DLD1 (cell line): Measurements from ENCODE around the gene DOCK11.

Experiments
- in situ Hi-C: cut with HindIII; loops from 2 replicates; pipeline ENCODE4 v1.10.0; 2017; ENCODE audit warnings: low sequenced_read_pairs

Gene DOCK11

DNA sequence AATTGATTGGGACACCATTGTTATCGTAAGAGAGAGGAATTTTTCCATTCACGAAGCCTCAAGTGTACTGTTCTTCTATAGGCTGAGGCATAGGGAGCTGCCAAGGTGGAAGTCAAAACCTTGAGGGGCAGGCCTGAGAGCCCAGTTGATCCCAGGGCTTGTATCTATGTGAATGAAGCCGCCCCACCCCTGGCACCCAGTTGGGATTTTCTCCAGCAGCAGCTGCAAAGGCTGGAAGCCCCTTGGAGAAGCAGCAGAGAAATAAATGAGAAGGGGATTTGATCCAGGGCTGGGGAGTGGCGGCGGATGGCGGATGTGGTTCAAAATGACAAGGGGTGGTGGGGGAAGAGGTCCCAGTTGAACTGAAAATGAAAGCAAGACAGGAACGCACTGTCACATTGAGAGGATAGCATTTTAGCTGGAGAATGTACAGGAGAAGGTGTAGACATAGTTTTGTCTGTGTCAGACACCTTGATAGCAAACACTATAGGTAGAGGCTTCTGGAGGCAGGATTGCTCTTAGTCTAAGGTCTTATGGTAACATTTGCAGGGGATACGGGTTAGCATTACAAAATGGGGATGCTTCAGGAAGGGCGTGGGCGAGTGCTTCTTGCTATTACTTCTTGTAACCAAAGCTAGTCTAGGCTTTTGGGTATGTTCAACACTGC lies 32.6 kb downstream of the DOCK11 start:
- in situ Hi-C loops, result no loop called here

DNA sequence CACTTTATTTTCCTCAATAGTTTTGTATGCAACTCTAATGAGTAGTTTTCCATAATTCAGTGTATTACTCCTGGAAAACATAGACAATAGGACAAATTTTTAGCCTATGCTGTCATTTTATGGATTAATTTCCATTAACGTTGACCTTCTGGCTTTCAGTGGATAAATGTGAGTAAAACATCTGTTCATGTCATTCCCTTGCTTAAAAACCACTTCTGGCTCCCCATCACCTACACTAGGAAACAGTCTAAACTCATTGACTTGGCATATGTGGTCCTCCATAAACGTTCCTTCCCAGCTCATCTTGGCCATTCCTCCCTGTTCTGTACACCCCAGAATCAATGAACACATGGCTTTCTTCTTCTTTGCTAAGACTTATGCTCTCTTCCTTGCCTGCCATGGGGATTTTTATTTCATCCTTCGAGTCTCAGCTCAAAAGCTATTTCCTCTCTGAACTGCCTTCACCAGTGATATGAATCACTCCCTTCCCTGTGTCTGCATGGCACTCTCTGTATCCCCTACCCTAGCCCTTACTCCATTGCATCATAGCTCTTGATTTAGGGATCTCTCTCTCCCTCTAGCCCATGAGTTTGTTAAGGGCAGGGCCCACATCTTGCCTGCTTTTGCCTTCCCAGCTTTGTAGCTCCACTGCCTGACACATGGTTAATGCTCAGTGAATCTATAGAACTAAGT lies 34.8 kb downstream of the DOCK11 start:
- in situ Hi-C loops, result no loop called here

DNA sequence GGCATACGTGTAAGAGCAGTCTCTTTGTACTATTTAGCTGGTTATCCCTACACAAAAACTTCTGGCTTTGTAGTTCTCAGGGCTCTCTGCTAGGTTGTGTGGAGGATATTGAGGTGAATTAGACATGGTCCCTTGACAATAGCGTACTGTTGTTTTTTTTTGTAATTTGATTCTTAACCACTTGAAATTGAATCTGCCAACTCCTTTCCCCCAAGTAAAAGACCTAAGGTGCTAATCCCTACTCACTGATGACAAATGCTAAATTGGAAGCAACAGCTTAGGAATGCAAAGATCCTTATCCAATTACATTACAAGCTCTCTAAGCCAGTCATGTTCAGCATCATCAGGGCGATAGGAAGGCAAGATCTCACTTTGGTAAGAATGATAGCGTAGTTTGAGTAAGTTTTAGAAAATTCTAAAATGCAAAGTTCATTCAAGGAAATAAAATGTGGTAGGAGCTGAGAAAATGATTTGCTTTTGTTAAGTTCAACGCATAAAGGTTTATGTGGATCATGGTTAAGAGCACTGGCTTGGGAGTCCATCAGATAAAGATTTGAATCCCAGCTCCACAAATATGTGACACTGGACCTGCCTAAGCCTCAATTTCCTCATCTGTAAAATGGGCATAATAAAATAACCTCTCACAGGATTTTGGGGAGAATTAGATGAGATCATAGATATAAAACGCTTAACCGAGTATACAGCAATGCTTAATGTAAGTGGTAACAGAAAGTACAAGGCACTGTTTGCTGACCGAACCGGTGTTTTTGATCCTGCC lies 39.3 kb downstream of the DOCK11 start:
- in situ Hi-C loops, result no loop called here

DNA sequence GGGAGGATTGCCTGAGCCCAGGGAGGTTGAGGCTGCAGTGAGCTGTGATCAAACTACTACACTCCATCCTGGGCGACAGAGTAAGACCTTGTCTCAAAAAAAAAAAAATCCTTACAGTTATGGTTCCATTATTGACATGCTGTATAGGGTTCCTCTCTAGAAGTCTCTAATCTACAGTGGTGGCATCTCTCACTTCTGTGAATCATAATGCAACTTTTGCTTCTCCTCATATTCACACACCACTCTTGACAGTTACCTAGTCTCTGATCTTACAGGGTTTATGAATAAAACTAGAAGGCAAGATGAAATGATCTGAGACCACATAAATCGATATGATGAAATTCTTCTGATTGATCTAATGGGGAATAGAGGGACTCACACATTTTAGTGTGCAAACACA lies 40.6 kb downstream of the DOCK11 start:
- in situ Hi-C loops, result no loop called here

DNA sequence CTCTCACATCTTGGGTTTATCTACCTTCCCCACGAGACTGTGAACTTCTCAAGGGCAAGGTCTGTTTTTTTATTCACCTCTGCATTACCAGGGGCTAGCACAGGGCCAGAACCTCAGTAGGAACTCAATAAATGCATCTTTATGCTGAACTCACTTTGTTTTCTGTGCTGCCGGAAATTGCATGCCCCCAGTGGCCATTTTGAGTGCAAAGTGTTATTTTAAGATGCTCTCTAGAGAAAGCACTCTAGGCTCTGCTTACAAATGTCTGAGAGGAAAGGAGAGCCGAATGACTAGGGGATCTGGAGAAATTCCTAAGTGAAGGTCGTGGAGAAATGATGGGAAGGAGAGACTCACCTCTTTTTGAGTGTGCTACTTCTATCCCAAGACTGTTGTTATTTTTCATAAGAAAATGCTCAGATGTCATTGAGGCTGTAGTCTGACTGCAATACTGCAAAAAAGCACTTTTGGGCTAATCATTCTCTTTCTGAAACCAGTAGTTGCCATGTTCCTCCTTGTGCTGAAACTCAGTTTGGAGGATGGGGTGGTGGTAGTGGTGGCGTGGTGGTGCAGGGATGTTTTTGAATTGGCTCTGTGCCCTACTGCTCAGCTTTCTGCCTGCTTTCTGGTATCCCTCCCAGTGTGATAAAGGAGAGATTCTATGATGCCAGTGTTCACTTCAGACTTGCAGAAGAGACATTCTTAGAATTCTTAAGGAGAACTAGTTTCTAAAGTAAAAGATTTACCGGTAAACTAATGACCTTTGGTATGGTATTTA lies 41.3 kb downstream of the DOCK11 start:
- in situ Hi-C loops, result no loop called here

DNA sequence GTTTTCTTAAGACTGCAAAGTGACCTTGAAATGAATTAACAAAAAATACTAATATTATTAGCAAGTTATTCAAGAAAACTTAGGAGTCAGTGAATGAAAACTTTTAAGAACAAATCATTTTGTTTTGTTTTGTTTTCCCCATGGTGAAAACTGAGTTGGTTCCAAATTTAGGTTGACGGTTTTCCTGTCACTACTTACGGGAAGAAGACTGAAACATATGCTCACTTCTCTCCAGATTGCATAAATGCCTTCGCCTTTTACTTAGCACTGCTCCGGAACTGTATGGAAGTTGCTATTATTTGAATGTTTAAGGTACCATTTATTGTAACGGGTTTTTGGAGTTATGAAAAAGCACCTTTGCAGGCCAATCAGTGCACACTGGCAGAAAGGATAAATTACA lies 42.8 kb downstream of the DOCK11 start:
- in situ Hi-C loops, result no loop called here

DNA sequence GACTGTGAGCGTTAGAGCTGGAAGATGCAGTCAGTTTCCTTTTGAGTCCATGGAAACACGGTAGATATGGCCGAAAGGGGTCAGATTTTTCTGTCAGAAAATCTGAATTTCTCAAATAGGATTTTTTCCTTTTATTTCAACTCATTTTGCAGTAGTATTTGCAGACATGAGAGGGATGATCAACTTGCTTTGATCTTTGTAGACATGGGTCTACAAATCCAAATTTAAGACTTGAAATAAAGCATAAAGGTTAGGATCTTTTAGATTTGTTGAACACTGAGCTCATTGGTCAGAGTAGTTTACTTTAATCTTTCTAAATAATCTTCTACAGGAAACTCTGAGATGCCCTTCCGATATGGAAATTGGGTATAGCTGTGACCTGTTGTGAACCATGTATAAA lies 44.7 kb downstream of the DOCK11 start:
- in situ Hi-C loops, result no loop called here

DNA sequence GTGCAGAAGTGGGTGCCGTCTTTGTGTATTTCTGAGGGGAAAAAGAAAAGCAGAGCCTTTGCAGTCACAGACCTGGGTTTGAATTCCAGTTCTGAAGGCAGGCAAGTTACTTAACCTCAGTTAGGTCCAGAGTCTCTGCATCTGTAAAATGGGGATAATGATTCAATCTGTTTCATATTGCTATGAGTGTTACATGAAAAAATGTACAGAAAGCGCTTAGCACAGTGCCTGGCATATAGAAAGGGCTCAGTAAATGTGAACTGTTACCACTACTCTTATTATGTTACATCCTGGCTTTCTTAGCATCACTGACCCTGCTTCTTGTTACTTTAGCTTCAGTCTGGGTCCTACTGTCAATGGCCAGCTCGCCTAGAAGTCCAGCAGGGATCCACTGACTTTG lies 45.9 kb downstream of the DOCK11 start:
- in situ Hi-C loops, result no loop called here

DNA sequence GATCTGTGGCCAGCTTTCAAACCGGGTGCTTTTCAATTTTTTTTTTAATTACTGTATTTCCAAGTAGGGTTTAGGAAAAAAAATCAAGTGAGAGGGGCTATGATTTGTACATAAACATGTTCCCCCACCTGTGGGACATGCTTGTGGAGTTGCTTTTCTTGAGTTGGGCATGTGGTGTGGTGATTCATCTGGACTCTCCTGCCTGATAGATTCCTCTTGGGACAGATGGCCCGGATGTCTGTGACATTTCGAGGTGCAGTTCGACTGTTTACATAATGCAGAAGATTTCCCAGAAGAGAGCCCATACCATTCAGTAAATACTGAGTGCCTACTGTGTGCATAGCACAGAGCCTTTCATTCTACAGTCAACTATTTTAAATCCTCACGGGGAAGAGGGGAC lies 49.9 kb downstream of the DOCK11 start:
- in situ Hi-C loops, result no loop called here

DNA sequence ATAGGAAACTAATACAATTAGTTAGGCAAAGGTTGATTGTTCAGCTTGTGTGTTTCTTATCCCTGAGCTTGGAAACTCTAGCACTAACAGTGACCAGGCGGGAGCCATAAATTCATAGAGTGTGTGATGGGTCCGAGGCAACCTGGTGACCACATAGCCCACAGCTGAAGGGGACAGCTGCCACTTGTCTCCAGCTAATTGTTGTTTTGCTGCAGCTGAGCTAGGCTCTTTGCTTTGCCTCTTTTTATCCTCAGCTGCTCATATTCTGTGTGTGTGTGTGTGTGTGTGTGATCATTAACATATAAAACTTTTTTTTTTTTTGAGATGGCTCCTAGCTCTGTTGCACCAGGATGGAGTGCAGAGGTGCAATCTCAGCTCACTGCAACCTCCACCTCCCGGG lies 53.2 kb downstream of the DOCK11 start:
- in situ Hi-C loops, result no loop called here

DNA sequence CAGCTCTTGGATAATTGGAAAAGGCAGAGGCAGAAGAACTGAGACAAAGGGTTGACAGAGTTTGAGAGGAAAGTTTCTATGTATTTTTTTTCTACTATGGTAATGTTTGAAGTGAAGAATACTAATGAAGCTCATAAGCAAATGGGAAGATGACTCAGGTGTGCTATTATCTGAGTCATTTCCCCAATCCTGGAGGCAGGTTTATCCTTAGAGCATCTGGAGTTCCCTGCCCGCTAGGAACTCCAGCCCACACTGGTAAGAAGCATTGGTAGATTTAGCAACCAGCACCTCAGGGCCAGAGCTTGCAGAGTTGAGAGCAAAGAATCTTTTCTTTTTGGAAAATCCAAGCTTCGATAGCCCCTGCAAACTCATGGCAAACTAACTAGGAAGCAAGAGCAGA lies 55.2 kb downstream of the DOCK11 start:
- in situ Hi-C loops, result no loop called here

DNA sequence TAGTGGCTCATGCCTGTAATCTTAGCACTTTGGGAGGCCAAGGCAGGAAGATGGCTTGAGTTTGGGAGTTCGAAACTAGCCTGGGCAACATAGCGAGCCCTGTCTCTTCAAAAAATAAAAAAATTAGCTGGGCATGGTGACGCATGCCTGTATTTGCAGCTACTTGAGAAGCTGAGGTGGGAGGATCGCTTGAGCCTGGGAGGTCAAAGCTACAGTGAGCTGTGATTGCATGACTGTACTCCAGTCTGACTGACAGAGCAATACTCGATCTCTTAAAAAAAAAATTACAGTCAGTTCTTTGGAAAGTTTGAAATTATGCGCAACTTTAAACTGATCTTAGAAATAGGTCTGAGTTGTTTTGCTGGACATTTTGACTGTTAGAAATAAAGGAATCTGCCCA lies 55.8 kb downstream of the DOCK11 start:
- in situ Hi-C loops, result no loop called here

DNA sequence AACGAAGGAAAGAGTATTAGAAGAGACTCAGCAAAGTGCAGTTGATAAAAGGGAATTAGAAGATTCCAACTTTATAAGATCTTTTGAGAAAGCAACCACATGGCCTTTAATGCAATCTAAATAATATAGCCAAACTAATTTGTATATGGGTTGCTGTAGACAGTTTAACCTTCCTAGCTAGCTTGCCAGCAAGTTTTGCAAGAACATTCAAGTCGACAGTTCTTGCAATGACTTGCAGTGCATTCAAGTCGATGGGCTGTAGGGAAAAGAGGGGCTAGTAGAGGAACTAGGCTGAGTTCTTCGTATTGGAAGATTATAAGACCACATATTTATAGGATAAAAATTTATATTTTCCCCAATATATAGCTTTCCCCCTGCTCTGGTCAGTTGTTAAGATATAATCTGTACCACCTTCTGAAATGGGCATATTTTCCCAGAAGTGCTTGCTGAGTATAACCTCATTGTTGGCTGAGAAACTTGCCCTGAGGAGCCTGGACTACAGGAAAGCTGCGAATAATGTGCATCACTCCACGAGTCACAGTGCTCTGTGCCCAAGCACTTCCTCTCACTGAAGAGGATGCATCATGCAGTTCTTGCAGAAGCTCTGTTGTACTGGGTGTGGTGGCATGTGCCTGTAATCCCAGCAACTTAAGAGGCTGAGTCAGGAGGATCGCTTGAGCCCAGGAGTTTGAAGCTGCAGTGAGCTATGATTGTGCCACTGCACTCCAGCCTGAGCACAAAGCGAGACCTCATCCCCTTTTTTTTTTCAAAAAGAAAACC lies 56.7 kb downstream of the DOCK11 start:
- in situ Hi-C loops, result no loop called here

DNA sequence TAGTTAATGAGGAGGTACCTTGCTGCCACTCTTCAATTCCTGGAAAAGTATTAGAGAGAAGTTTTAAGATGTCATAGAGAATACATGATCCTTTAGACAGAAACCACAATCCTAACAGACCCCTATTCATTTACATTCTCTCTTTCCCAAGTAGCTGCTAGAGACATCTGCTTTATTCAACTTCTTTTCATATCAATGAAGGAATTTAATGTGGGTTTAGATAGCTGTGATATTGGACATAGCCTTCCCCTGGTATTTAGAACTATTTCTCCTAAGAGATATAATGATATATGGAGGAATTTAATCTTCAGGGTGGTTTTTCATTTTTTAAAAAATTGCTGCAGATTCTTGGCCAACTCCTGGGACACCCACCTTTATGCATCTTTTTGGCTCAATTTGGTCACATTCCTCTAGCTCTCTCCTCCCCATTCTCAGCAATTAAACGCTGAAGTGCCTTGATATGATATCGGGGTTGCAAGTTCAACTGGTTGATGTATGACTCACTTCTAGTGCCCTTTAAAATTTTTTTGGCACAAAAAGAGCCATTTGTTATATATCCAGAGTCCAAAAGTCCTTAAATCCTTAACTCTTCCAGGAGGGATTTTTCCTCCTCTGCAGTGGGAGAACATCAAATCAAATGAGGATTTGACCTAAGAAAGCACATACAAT lies 57.6 kb downstream of the DOCK11 start:
- in situ Hi-C loops, result no loop called here

DNA sequence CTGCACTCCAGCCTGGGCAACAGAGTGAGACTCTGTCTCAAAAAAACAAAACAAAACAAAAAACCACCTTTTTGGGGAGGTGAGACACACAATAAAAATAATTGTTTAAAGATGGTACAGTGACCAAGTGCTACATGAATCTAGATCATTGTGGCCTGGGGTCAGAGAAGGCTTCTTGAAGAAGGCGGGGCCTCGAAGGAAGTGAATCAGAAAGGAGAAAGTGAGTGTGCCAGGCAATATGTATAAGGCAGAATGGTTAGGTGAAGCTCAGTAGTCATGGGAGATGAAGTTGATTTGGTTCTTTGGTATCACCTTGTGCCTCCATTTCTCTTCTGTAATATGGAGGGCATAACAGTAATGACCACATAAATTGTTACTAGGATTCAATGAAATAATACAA lies 58.9 kb downstream of the DOCK11 start:
- in situ Hi-C loops, result no loop called here

DNA sequence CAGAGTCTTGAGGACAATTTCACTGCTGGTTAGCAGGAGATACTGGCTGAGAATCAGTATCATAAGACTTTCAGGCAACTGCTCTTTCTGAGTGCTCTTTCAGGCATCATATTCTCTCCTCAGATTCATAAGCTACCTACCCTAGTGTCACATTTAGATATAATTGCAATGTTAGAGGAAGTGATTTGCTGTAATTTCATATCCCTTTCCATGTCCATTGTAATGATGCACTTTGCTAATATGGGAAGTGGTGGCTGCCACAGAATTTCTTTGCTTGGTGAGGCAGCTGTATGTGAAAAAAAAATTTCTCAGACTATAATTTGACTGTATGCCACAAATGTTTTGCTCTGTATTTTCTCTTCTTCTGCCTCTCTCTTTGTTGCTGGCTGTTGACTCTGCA lies 63.3 kb downstream of the DOCK11 start:
- in situ Hi-C loops, result no loop called here

DNA sequence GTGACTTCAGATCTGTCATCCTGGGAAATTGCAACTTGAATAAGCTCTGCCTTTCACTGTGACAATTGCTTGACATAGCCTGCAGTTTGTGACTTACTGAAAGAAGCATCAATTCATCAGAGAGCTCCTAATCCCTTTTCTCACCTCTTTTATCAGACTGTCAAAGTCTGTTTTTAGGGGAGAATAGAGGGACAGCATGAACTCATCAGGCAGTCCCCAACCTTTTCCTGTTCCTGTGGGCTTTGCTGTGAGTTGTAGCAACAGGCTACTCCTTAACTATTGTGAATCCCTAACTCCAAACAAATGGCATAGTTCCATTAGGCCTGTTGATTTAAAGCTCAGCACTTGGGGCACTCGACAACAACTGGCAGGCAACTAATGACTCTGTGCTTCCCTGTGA lies 64.9 kb downstream of the DOCK11 start:
- in situ Hi-C loops, result no loop called here

DNA sequence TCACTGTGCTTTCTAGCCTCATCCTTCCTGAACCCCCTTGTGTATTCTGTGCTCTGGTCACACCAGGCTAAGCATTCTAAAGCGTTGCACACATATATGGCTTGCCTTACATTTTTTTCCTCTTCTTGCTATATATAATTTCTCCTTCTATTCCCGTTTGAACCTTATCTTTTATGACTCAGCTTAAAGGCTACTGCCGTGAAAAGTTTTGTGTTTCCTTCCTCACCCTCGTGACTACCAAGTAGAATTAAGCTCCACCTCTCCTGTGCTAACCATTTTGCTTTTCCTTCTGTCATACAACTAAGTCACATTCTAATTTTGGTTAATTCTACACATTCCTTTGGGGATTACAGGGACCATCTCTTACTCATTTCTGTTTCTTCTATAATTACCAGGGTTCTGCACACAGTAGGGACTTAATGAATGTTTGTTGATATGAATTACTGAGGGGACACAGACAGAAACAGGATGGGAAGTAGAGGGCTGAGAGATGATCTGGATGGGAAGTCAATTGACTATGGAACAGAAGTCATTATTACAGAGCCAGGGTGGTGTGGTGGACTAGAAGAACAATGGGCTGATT lies 67.1 kb downstream of the DOCK11 start:
- in situ Hi-C loops, result no loop called here

DNA sequence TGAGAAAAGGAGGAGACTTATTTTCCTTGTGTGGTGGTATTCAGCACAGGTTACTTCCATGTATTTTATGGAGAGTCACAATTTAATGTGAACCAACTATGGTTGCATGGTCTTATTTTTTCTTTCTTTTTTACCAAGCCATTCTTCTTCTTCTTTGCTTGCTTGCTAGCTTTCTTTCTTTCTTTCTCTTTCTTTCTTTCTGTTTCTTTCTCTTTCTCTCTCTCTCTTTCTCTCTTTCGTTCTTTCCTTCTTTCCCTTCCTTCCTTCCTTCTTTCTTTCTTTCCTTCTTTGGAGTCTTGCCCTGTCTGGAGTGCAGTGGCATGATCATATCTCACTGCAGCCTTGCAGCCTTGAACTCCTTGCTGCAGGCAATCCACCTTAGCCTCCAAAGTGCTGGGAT lies 68.9 kb downstream of the DOCK11 start:
- in situ Hi-C loops, result no loop called here

DNA sequence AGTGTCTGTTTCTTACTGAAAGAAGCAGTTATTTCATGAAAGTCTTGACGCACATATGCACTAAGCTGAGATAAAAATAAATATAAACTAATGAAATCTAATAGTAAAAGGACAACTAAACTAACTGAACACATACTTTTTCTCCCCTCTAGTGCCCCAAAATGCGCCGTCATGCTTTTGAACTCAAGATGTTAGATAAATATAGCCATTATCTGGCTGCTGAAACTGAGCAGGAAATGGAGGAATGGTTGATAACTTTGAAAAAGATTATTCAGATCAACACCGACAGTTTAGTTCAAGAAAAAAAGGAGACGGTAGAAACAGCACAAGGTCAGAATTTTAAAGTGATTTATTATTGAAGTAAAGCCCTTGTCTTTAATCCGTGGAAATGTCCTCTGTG lies 70.2 kb downstream of the DOCK11 start:
- in situ Hi-C loops, result no loop called here
